Activated CD4-positive, alpha-beta T cell treated with anti-CD3 and anti-CD28 coated beads, Interleukin-2, Interleukin-4, amounts not matched to agents 100 ng/mL and 50 ng/mL, durations not matched to agents 16 hours and 8 hours (primary cell): ENCODE measurements around the gene DEFB131B.
"Not testable (repeated sequence)": the region's sequence is repeated elsewhere in the genome, so short reads cannot be mapped to it uniquely, and the experiment has no call there.

Experiments used
- DNase-seq: peaks from one replicate; pipeline ENCODE4 v3.0.0-alpha.2; 2020; ENCODE audit warnings: low spot score

DEFB131B gene

DNA sequence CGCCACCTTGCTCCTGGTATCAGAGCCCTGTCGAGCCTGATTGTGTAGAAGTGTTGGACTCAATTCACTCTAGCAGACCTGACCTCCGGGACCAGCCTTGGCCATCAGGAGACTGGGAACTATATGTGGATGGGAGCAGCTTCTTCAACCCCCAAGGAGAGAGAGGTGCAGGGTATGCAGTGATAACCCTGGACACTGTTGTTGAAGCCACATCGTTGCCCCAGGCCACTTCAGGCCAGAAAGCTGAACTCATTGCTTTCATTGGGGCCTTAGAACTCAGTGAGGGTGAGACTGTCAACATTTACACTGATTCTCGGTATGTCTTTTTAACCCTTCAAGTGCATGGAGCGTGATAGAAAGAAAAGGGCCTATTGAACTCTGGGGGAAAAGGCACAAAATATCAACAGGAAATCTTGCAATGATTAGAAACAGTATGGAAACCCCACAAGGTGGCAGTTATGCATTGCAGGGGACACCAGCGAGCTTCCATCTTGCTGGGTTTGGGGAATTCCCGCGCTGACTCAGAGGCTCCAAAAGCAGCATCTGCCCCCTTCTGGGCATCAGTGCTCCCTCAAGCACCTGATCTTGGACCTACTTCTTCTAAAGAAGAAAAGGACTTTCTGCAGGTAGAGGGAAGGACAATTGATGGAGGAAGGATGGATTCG lies 33.2 kb downstream of the DEFB131B start:
- DNase-seq: peak; percentile 83

GRCh38 chr11:71911986-71912340 lies 33.7 kb downstream of the DEFB131B start:
- not testable (repeated sequence) for DNase-seq

DNA sequence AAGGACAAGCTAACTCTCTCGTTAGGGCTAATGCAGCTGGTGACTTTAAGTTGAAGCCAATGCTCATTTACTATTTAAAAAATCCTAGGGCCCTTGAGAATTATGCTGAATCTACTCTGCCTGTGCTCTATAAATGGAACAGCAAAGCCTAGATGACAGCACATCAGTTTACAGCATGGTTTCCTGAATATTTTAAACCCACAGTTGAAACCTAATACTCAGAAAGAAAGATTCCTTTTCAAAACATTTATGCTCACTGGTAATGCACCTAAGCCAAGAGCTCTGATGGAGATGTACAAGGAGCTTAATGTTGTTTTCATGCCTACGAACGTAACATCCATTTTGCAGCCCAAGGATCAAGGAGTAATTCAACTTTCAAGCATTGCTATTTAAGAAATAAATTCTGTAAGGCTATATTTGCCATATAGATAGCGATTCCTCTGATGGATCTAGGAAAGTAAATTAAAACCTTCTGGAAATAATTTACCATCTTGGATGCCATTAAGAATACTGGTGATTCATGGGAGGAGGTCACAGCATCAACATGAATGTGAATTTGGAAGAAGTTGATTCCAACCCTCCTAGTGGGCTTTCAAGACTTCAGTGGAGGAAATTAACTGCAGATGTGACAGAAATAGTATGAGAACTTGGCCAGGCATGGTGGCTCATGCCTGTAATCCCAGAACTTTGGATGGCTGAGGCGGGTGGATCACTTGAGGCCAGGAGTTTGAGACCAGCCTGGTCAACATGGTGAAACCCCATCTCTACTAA lies 35.7 kb downstream of the DEFB131B start:
- DNase-seq: no peak

GRCh38 chr11:71914617-71915189 lies 36.5 kb downstream of the DEFB131B start:
- peak; percentile 76 for DNase-seq

- DNase-seq: no peak
These were observed 39.4 kb downstream of the DEFB131B start for GRCh38 chr11:71917646-71918140.

DNA sequence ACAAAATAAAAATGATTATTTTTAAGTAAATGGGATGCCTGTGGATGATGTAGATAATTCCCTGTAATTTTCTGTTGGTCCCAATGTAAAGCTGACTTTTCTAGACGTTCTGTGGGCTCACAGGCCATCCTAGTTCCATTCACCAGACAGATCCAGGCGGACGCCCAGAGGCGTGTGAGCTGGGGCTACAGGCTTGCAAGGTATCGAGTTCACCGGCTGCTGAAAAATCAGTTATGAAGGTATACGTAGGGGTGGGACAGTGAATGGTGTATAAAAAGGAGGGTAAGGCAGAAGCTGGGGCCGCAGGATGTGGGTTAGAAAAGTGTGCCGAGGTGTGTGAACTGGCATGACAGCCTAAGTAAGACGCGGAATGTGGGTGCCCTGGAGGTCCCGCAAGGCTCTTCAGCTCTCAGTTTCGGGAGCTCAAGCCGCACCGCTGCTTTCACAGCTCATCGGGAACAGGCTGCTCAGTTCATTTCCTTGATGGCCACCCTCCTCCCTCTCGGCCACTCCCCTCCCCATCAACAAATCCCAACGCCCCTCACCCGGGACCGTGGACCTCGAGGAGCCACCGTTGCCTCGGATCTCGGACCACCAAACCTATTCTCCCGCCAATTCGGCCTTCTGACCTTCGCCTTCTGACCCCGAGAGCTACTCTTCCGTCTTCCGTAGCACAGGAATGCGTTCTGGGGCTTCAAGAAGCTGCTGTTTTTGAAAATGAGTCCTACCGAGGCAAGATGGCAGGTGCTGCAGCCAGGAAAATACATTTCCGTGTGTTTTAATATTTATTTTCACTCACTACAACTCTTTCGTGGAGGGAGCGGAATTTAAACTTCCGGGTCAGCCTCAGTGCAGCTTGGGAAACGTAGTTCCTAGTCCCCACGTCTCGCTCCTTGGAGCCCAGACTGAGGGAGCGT lies 49.8 kb downstream of the DEFB131B start, which contains the start of gene XNDC1N:
Gene XNDC1N, minus strand, starts transcription at position 775 of the 917 bp plus-strand sequence. CDS start 5,241 bp downstream, outside the sequence.
- DNase-seq: peak; percentile 85

DNA sequence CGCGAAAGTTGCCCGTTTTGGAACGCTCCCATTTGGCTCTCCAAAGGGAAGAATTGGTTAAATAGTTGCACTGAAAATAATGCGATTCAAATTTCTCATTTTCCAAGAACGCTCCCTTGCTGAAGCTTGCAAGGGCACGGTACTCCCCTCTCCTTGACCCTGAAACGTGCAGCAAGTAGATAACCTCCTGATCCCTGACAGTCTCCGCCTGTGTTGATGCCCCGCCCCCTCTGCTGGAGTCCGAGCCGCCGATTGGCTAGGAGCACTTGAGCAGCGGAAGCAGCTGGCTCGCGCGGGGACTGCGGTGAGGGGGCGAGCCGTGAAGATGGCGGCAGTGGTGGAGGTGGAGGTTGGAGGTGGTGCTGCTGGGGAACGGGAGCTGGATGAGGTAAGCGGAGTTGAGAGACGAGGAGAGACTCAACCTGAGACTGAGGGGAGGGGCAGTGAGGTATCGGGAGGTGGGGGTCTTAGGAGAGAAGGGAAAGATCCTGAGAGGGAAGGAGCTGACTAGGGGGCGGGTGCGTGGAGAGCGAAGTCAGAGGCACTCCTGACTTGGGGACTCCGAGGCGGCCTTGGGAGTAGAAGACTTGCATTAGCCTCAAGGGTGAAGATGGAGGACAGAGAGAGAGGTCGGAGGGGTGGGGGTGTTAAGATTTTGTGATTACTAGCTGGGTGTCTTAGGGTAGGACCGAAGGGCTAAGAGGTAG lies 50.6 kb downstream of the DEFB131B start, which contains the start of gene RNF121:
Gene RNF121, plus strand, starts transcription at position 310 of the 707 bp plus-strand sequence. Its CDS starts 16 bp downstream, at position 326.
- DNase-seq: peak; percentile 98

GRCh38 chr11:71929491-71929890 lies 51.2 kb downstream of the DEFB131B start:
- DNase-seq: no peak

DNA sequence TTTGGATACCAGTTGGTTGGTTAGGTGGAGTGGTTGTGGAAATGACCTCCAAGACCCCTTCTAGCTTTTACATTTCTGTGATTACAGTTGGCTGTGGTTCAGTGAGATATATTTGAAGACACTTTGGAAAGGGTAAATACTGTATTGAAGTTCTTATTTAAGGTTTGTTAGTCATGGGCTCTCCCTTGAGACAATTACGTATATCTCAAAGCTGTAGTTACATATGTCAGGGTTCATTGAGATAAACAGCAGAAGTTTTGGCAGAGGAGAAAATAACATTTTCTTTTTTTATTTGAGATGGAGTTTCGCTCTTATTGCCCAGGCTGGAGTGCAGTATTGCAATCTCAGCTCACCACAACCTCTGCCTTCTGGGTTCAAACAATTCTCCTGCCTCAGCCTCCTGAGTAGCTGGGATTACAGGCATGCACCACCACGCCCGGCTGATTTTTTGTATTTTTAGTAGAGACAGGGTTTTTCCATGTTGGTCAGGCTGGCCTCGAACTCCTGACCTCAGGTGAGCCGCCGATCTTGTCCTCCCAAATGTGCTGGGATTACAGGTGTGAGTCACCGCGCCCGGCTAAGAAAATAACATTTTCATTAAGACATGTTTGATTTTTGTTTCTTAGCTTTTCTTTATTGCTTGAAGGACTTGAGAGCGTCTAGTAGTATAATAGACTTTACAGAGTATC lies 52.4 kb downstream of the DEFB131B start:
- DNase-seq: no peak

GRCh38 chr11:71931245-71931602 lies 53.0 kb downstream of the DEFB131B start:
- no peak for DNase-seq

DNA sequence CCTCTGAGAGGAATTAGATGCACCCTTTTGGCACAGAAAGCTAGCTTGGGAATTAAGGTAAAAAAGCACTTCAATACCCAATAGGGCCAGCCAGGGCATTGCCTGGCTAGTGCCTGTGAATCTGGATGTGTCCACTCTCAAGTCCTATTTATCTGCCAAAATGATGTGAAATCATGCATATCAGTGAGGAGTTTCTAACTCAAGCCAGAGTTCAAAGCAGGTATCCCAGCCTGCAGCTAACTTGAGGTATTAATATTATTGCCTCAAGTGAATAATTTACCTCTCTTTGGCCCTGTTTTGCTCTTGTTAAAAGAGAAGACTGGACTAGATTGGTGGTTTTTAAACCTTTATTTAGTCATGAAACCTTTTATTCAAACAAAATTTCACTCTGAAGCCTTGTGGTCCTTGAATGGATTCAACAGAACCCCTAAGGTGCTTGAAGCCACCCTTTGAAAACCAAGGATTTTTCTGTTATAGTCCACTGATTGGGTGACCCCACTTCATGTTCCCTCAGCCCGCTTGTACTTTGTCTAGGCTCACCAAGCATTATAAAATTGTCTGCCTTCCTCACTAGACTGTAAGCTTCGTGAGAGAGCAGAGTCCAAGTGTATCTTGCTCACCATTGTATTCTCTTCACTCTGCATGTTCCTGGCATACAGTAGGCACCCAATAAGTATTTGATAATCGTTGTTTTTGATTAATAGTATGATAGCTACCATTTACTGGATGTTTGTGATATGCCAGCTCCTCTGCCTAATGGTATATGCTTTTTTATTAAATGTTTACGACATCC lies 55.1 kb downstream of the DEFB131B start:
- no peak for DNase-seq
